ENCODE data around the gene CCDC124.

CCDC124 gene

DNA sequence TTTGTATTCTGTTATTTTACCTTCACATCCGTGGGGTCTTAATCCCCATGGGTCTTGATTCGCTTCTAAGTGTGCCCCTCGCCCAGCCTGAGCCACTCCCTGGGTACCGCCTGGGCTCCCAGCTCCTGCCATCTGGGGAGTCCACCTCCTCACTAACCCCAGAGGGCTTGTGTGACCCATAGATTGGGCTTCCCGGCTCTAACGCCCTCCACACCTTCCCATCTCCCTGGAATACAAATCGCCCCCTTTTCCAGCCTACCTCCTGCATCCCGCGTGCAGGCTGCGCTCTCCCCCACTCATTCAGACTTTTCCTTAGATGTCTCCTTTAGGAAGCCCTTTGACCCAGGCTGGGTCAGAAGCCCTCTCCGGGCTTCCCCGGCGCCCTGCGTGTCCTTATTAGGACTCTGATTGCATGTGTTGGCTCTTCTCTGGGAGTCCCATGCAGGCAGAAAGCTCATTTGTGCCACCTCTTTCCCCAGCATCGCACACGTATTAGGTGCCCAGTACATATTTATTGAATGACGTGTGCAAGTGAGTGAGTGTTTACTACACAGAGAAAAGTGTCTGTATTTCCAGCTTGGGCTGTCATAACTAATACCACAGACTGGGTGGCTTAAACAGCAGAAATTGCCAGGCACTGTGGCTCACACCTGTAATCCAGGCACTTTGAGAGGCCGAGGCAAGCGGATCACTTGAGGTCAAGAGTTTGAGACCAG is 757 bp downstream of the CCDC124 start:
- no peak for DNase-seq (ENCODE audit: low read depth in 2 of 2)

GRCh38 chr19:17936379-17936778 is 3.6 kb downstream of the CCDC124 start:
- DNase-seq (ENCODE audit: low read depth in 2 of 2) = no peak

GRCh38 chr19:17937371-17937900 is 4.6 kb downstream of the CCDC124 start:
- no peak for DNase-seq (ENCODE audit: low read depth in 2 of 2)

- peak; percentile 60 to 73 for DNase-seq (ENCODE audit: low read depth in 2 of 2)
These were observed 5.5 kb downstream of the CCDC124 start for GRCh38 chr19:17938092-17938845.

DNA sequence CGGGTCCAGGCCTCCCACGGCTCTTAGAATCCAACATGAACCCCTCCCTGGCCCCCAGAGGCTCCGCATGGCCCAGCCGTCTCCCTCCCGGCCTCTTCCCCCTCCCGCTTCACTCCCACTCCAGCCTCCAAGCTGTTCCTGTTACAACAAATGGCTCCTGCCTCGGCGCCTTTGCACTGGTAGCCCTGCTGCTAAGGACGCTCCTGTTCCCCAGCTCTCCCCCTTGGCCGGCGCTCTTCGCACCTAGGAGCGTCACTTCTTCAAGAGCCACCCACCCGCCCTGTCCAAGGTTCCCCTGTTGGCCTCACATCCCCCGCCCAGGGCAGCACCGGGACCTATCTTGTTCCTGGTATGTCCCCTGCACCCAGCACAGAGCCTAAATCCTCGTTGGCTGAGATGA is 9.4 kb downstream of the CCDC124 start:
- no peak for DNase-seq (ENCODE audit: low read depth in 2 of 2)

GRCh38 chr19:17942582-17943273 is 9.9 kb downstream of the CCDC124 start:
- no peak for DNase-seq (ENCODE audit: low read depth in 2 of 2)

- no peak for DNase-seq (ENCODE audit: low read depth in 2 of 2)
These were observed 10.7 kb downstream of the CCDC124 start for GRCh38 chr19:17943274-17944221.

GRCh38 chr19:17944301-17944700 is 11.5 kb downstream of the CCDC124 start:
- no peak for DNase-seq (ENCODE audit: low read depth in 2 of 2)

DNA sequence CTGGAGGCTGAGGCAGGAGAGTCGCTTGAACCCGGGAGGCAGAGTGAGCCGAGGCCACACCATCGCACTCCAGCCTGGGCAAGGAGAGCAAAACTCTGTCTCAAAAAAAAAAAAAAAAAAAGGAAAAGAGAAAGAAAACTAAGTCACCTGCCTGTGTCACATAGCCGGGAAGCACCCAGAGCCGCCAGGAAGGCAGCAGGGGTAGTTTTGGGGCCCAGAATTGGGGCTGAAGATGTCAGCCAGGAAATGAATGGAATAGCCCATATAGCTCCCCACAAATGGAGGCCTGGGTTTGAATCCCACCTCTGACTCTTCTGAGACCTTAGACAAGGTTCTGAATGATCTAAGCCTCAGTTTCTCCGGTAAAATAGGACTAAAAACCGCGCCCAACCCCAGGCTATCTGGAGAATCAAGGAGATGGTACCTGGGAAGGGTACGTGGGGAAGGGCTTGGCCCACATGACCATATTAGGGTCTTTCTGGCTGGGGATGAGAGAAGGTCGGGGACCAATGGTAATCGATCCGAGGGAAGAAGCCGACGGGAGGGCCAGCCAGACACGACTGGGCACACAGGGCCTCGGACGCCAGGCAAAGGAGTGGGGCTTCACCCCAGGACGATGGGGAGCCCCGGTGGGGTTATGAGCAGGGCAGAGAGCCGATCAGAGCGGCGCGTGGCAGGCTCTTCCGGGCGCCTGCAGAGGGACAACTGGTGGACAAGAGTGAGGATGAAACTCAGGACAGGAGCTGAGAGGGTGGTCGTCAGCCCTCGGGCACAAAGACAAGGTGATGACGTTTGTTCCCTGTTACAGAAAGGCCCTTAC is 14.4 kb downstream of the CCDC124 start:
- no peak for DNase-seq (ENCODE audit: low read depth in 2 of 2)

- DNase-seq (ENCODE audit: low read depth in 2 of 2) = peak; percentile 90 to 94
These were observed 15.1 kb downstream of the CCDC124 start for GRCh38 chr19:17947815-17948513.

DNA sequence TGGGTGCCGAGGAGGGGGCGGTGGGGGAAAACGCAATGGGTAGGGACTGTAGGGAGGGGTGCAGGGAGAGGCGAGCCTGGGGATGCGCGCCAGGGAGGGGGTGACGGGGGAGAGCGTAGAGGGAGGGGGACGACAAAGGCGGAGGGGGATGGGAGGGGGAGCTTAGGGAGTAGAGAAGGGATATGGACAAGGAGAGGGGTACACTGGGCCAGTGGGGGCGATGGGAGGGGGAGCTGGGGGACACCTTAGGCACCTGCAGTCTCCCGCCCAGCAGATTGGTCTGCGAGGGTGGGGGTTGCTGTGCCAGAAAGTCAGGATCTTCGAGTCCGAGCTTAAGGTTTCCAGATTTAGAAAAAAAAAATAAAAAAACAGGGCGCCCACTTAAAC is 15.7 kb downstream of the CCDC124 start:
- DNase-seq (ENCODE audit: low read depth in 2 of 2) = no peak

GRCh38 chr19:17948931-17949930 is 16.4 kb downstream of the CCDC124 start:
- no peak for DNase-seq (ENCODE audit: low read depth in 2 of 2)

- no peak for DNase-seq (ENCODE audit: low read depth in 2 of 2)
These were observed 17.1 kb downstream of the CCDC124 start for GRCh38 chr19:17949956-17950309.

DNA sequence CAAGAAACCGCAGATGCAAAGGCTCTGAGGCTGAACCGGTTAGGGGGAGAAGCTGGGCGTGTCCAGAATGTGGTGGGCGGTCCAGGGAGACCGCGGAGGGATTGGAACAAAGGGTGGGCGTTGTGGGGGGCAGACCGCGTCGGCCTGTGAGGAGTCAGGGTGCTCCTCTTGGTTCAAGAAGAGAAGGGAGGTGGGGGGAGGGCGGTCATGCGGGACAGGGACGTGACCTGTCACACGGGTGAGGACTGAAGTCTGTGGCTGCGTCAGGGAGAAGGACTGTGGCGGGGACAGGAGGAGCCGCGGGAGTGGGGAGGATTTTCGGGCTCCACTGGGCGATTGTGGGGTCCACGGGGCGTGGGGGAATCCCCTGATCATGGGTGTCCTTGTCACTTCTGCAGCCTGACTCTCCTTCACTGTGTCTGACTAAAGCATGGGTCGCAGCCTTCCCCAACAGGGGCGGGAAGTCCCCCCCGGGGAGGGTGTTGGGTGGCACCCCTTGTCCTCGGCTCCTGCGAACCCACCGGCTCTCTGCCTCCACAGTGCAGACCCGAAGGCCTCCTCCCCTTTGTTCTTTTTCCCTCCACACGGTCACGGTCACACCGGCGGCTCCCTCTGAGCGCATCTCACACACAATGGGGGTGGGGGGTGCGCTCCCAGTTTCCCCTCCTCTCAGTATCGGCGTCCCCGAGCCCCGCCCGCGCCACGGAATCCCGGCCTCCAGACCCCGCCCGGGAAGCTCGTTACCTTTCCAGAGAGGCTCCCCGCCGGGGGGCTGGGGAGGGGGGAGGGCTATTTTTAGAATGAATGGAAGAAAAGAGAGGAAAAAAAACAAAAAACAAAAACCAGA is 17.7 kb downstream of the CCDC124 start:
- DNase-seq (ENCODE audit: low read depth in 2 of 2) = no peak

DNA sequence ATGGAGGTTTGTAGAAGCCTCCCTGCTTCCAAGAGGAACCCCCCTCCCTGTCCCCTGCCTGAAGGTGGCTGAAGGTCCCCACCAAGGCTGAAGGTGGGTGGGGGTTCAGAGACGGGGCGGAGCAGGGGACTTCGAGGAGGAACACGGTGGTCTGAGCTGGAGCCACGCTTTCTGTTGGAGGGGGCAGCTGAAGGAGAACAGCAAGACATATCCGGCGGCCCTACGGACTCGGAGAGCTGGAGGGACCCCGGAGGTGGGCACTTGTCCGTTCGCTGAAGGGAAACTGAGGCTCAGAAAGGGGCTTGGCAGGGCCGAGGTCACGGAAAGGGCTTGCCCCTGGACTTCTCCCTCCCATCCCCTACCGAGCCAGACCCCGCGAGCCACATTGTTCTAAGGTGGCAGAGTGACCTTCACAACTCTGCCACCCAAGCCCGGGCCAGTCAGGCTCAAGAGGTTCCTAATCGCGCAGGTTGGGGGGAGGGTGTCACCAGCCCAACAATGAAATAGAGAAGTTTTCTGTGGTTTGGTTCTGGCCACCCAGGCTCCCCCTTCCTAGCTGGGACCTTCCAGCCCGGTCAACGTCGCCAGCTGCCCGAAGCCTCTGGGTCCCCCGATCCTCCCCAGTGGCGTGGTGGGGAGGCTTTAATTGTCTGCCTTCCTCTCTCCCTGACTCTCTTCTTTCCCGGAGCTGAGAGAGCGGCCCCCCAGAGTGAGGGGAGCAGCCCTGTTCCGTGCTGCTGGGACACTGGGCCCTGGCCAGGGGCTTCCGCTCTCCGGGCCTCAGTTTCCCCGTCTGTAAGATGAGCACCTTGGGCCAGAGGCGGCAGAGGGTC is 18.6 kb downstream of the CCDC124 start:
- DNase-seq (ENCODE audit: low read depth in 2 of 2) = no peak

DNA sequence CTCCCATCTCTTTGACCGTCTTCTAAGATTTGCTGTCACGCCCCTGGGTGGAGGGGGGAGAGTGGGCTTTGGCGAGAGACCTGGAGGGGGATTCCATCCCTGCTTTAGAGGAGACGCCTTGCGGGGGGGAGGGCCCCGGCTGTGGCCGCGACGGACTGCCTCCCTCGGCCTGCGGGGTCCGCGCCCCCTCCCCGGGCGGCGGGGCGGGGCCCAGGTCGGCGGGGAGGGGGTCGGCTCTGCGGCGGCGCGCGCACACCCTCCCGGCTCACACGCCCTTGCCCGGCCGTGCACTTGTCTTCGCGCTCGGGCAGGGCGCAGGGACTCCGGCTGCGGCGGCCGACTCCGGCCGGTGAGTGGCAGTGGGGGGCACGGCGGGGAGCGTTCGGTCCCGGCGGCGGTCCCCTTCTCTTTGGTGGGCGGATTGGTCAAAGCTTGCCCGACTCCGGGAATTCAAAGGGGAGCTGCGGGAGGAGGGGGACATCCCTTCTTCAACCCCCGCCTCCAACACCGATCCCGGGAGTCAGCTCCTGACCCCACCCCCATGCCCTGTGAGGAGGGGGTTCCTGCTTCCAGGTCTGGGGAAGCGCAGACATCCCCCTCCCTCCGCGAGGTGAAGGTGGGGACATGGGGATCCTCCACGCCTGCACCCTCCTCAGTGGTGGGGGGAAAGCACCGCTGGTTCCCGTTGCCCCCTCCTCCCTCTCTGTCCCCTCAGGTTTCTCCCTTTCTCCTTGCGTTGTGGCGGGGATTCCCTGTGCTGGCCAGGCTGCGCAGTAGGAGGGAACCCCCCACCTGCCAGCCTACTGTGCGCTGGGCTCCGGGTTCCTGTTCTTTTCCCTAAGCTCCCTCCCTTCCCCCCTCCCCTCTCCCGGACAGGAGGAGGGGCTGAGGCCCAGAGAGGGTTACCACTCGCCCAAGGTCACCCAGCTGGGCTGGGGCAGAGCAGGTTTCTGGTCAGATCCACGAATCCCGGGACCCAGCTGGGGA is 19.5 kb downstream of the CCDC124 start:
- DNase-seq (ENCODE audit: low read depth in 2 of 2) = no peak
